ENCODE measurements around the gene PAWR. TPM values are rescaled to one million over a fixed set of nuclear protein-coding genes. Genes with fewer than 3 reads are reported as not detected.

PAWR gene
- total and polyA plus RNA-seq, 9 donors, result 26.4 to 125 (median 72.8) TPM

DNA sequence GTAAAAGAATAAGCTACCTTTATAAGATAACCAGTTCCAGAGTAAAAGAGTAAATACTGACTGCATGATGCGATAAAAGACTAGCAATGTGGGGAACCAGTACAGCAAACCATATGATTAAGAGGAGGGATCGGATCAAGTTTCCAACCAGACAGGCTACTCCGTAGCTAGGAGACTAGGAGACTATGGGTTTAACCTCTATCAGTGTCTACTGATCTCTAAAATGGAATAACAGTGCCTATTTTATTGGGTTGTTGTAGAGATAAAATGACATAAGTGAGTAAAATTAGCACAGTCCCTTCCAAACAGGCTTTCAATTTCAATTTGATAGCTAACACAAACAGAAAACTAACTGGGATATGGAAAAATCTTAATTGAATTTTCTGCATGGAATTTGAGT is 76.0 kb downstream of the PAWR start:
- Histone ChIP-seq H3K9me3 (no peaks in the 10 kb centered on the region), H3K4me3 (no peak overlapping the region), H3K4me1 (ENCODE audit: insufficient read depth) (no peaks in the 10 kb centered on the region), H3K36me3 (no peaks in the 10 kb centered on the region), H3K27me3 (no peaks in the 10 kb centered on the region), H3K27ac (no peak overlapping the region)
- intact Hi-C loops (cut with DNase I), result no loop called here
- TF ChIP-seq EP300 (IDR thresholded peaks at IDR 0.05), result no peak
- no peak for TF ChIP-seq CTCF (IDR thresholded peaks at IDR 0.05)
- TF ChIP-seq POLR2A (IDR thresholded peaks at IDR 0.05), result no peak
- no peak for DNase-seq
- WGBS, 3 donors, result 91 to 94% (median 92%) methylated on average over 3 of the region's 3 CpGs

GRCh38 chr12:79601908-79602307 is 88.9 kb downstream of the PAWR start:
- intact Hi-C loops (cut with DNase I), result no loop called here
- H3K27ac ChIP-seq, result no peak overlapping the region
- H3K4me3 ChIP-seq, result no peak overlapping the region
- WGBS, 3 donors, result 91 to 95% (median 93%) methylated on average over 2 of the region's 2 CpGs
- H3K4me1 ChIP-seq (ENCODE audit: insufficient read depth), result no peaks in the 10 kb centered on the region
- H3K36me3 ChIP-seq, result no peaks in the 10 kb centered on the region
- no peak for DNase-seq
- H3K27me3 ChIP-seq, result no peaks in the 10 kb centered on the region
- TF ChIP-seq POLR2A (IDR thresholded peaks at IDR 0.05) (no peak), CTCF (IDR thresholded peaks at IDR 0.05) (no peak), EP300 (IDR thresholded peaks at IDR 0.05) (no peak)
- H3K9me3 ChIP-seq, result no peaks in the 10 kb centered on the region

DNA sequence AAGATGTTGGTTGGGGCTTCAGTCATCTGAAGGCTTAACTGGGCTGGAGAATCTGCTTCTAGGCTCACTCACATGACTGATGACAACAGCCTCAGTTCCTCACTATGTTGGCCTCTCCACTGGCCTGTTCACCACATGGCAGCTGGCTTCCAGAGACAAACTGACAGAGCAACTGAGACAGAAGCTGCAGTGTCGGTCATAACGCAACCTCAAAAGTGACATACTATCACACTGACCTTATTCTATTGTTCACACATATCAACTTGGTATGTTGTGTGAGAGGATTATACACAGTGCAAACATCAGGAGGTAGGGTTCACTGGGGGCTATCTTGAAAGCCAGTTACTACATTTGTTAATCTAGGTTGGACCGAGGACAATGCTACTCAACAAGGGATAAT is 92.9 kb downstream of the PAWR start:
- Histone ChIP-seq H3K27ac (no peak overlapping the region), H3K27me3 (no peaks in the 10 kb centered on the region), H3K36me3 (no peaks in the 10 kb centered on the region), H3K4me1 (ENCODE audit: insufficient read depth) (peaks cover 1% of the 10 kb centered on the region), H3K4me3 (no peak overlapping the region), H3K9me3 (no peaks in the 10 kb centered on the region)
- intact Hi-C loops (cut with DNase I), result no loop called here
- 85 to 92% (median 87%) methylated on average over 3 of the region's 3 CpGs for WGBS, 3 donors
- TF ChIP-seq EP300 (IDR thresholded peaks at IDR 0.05) (no peak), CTCF (IDR thresholded peaks at IDR 0.05) (no peak), POLR2A (IDR thresholded peaks at IDR 0.05) (no peak)
- DNase-seq, result no peak

GRCh38 chr12:79596719-79597350 is 93.9 kb downstream of the PAWR start:
- no peak for DNase-seq
- WGBS, 3 donors, result 95 to 97% (median 97%) methylated on average over 10 of the region's 10 CpGs
- Histone ChIP-seq H3K27me3 (no peaks in the 10 kb centered on the region), H3K9me3 (no peaks in the 10 kb centered on the region), H3K36me3 (no peaks in the 10 kb centered on the region), H3K4me3 (no peak overlapping the region), H3K4me1 (ENCODE audit: insufficient read depth) (peaks cover 1% of the 10 kb centered on the region), H3K27ac (no peak overlapping the region)
- TF ChIP-seq POLR2A (IDR thresholded peaks at IDR 0.05), result no peak
- TF ChIP-seq CTCF (IDR thresholded peaks at IDR 0.05), result no peak
- no peak for TF ChIP-seq EP300 (IDR thresholded peaks at IDR 0.05)
- intact Hi-C loops (cut with DNase I), result no loop called here
